Measurements from ENCODE around the gene XPO6. TPM values are rescaled to one million over a fixed set of nuclear protein-coding genes. Genes with fewer than 3 reads are reported as not detected.

The XPO6 gene
- polyA plus RNA-seq, 1 of the 3 experiments (the other 2 are of a cell fraction), result 97.1 TPM

DNA sequence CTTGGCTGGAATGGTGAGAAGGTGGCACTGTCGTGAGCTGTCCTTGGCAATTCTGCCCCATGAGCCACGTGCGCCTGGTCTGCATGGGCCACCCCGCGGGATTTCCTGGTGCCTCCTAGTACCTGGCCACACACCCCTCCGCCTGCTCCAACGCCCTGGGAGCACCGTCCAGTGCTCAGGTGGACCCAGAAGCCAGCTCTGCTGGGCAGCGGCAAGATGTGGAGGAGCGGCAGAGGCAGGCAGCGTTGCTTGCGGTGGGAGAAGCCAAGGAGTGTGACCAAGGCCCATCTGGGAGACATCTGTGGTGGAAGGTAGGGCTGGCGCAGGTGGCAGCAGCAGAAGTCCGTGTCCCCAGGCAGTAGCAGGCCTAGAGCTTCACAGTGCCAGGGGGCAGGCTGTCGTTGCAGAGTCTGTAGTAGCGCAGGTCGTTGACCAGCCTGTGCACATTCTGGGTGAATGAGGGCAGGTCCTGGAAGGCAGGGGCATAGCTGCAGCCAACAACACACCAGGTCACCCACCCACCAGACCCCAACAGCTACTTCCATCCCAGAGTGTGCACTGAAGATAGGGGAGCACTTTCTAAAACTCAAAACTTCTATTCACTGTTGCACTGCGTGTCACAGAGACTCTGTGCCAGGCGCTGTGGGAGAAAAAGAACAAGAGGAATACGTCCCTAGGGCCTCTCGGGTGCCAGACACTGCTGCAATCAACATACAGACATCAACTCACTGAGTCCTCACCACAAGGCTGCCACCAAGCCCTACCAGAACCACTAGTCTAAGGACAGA is 113.4 kb downstream of the XPO6 start:
- WGBS (ENCODE audit: low lambda C conversion rate), result 94% methylated on average over 20 of the region's 21 CpGs
- H3K9me3 ChIP-seq, result no peaks in the 10 kb centered on the region
- H3K4me3 ChIP-seq (ENCODE audit: low read depth in 2 of 2, low read length in 1 of 2), result no peak overlapping the region
- no peaks in the 10 kb centered on the region; the same call in 1 of the 2 replicates for H3K79me2 ChIP-seq (ENCODE audit: insufficient read depth)
- no peaks in the 10 kb centered on the region for H3F3A ChIP-seq (replicated peaks; ENCODE audit: insufficient read depth)
- peaks cover 14 to 50% of the 10 kb centered on the region in 2 experiments for H3K36me3 ChIP-seq (replicated peaks in 1 of 2; ENCODE audit: control insufficient read depth in 1 of 2, insufficient read depth in 2 of 2, low read length in 1 of 2)
- ChIA-PET POLR2A (no interaction called here), CTCF (no interaction called here)
- no peaks in the 10 kb centered on the region; a peak in 1 of 4 replicates for H3K4me1 ChIP-seq (ENCODE audit: control insufficient read depth in 1 of 2, insufficient read depth in 2 of 2, low read depth in 1 of 2, low read length in 1 of 2)
- H3K9me2 ChIP-seq, result no peaks in the 10 kb centered on the region
- no peak for TF ChIP-seq FOXM1 (IDR thresholded peaks at IDR 0.05; ENCODE audit: low read depth)
- TF ChIP-seq ELF1 (IDR thresholded peaks at IDR 0.05), result no peak
- TF ChIP-seq MXI1 (IDR thresholded peaks at IDR 0.05; ENCODE audit: low read depth, low read length), result no peak
- TF ChIP-seq NFIC (IDR thresholded peaks at IDR 0.05; ENCODE audit: borderline replicate concordance), result no peak
- TF ChIP-seq TCF12 (IDR thresholded peaks at IDR 0.05), result no peak
- TF ChIP-seq MEF2A (IDR thresholded peaks at IDR 0.05; ENCODE audit: borderline replicate concordance, low read depth), result no peak
- no peak for TF ChIP-seq FOSL2 (IDR thresholded peaks at IDR 0.05; ENCODE audit: borderline replicate concordance, low read depth)
- no peak for TF ChIP-seq SIN3A (IDR thresholded peaks at IDR 0.05; ENCODE audit: borderline replicate concordance, low read depth, low read length)
- no peak for TF ChIP-seq EP300 (IDR thresholded peaks at IDR 0.05; ENCODE audit: borderline replicate concordance in 1 of 2, low read depth in 1 of 2, low read length in 1 of 2)
- TF ChIP-seq, protein P1, sequence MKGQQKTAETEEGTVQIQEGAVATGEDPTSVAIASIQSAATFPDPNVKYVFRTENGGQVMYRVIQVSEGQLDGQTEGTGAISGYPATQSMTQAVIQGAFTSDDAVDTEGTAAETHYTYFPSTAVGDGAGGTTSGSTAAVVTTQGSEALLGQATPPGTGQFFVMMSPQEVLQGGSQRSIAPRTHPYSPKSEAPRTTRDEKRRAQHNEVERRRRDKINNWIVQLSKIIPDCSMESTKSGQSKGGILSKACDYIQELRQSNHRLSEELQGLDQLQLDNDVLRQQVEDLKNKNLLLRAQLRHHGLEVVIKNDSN (IDR thresholded peaks at IDR 0.05; ENCODE audit: borderline replicate concordance, low read depth), result no peak
- no peak for TF ChIP-seq POLR2AphosphoS5 (IDR thresholded peaks at IDR 0.05; ENCODE audit: low read depth, low read length)
- no peak for TF ChIP-seq RCOR1 (IDR thresholded peaks at IDR 0.05; ENCODE audit: low read length)
- TF ChIP-seq, protein P2, sequence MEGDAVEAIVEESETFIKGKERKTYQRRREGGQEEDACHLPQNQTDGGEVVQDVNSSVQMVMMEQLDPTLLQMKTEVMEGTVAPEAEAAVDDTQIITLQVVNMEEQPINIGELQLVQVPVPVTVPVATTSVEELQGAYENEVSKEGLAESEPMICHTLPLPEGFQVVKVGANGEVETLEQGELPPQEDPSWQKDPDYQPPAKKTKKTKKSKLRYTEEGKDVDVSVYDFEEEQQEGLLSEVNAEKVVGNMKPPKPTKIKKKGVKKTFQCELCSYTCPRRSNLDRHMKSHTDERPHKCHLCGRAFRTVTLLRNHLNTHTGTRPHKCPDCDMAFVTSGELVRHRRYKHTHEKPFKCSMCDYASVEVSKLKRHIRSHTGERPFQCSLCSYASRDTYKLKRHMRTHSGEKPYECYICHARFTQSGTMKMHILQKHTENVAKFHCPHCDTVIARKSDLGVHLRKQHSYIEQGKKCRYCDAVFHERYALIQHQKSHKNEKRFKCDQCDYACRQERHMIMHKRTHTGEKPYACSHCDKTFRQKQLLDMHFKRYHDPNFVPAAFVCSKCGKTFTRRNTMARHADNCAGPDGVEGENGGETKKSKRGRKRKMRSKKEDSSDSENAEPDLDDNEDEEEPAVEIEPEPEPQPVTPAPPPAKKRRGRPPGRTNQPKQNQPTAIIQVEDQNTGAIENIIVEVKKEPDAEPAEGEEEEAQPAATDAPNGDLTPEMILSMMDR (IDR thresholded peaks at IDR 0.05), result no peak
- no peak for TF ChIP-seq GATA2 (CRISPR knock-in tag; IDR thresholded peaks at IDR 0.05)
- no peak for TF ChIP-seq TEAD4 (IDR thresholded peaks at IDR 0.05; ENCODE audit: borderline replicate concordance, insufficient read depth)
- TF ChIP-seq TAF1 (IDR thresholded peaks at IDR 0.05; ENCODE audit: borderline replicate concordance, low read depth, low read length), result no peak
- TF ChIP-seq, protein P3, sequence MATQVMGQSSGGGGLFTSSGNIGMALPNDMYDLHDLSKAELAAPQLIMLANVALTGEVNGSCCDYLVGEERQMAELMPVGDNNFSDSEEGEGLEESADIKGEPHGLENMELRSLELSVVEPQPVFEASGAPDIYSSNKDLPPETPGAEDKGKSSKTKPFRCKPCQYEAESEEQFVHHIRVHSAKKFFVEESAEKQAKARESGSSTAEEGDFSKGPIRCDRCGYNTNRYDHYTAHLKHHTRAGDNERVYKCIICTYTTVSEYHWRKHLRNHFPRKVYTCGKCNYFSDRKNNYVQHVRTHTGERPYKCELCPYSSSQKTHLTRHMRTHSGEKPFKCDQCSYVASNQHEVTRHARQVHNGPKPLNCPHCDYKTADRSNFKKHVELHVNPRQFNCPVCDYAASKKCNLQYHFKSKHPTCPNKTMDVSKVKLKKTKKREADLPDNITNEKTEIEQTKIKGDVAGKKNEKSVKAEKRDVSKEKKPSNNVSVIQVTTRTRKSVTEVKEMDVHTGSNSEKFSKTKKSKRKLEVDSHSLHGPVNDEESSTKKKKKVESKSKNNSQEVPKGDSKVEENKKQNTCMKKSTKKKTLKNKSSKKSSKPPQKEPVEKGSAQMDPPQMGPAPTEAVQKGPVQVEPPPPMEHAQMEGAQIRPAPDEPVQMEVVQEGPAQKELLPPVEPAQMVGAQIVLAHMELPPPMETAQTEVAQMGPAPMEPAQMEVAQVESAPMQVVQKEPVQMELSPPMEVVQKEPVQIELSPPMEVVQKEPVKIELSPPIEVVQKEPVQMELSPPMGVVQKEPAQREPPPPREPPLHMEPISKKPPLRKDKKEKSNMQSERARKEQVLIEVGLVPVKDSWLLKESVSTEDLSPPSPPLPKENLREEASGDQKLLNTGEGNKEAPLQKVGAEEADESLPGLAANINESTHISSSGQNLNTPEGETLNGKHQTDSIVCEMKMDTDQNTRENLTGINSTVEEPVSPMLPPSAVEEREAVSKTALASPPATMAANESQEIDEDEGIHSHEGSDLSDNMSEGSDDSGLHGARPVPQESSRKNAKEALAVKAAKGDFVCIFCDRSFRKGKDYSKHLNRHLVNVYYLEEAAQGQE (IDR thresholded peaks at IDR 0.05; ENCODE audit: low read depth, low read length), result no peak
- TF ChIP-seq, protein P4, sequence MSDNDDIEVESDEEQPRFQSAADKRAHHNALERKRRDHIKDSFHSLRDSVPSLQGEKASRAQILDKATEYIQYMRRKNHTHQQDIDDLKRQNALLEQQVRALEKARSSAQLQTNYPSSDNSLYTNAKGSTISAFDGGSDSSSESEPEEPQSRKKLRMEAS (IDR thresholded peaks at IDR 0.05; ENCODE audit: low read depth), result no peak
- no peak for TF ChIP-seq EZH2phosphoT487 (IDR thresholded peaks at IDR 0.05; ENCODE audit: borderline replicate concordance, low read depth)
- no peak overlapping the region for H3K9ac ChIP-seq
- no peaks in the 10 kb centered on the region for H3K27me3 ChIP-seq (ENCODE audit: insufficient read depth)
- no peak for DNase-seq
- H2AFZ ChIP-seq (ENCODE audit: low read depth), result no peak overlapping the region
- H4K20me1 ChIP-seq (ENCODE audit: insufficient read depth), result peaks cover 4% of the 10 kb centered on the region; the same call in 1 of the 2 replicates
- no peak overlapping the region for H3K27ac ChIP-seq (ENCODE audit: low read depth in 2 of 2, low read length in 1 of 2)
- H3K4me2 ChIP-seq, result no peak overlapping the region
